ENCODE measurements around the gene ZNF618. TPM values are rescaled to one million over a fixed set of nuclear protein-coding genes. Genes with fewer than 3 reads are reported as not detected.

ZNF618 gene
- polyA plus RNA-seq, 3 donors from 2014 or later: 1.4 to 4.1 (median 3.9) TPM

- Mint-ChIP-seq H3K4me3 (no peak overlapping the region), H3K27me3 (ENCODE audit: low read depth in 3 of 3) (peaks cover 0 to 2% (median 2%) of the 10 kb centered on the region in 3 donors), H3K27ac (no peak overlapping the region), H3K4me1 (no peaks in the 10 kb centered on the region), H3K36me3 (peaks cover 4 to 29% (median 11%) of the 10 kb centered on the region in 3 donors), H3K9me3 (no peaks in the 10 kb centered on the region)
- DNase-seq: no peak
These were observed 155.0 kb downstream of the ZNF618 start for GRCh38 chr9:114031037-114031630.

GRCh38 chr9:114031948-114032840 is 156.1 kb downstream of the ZNF618 start:
- no peak overlapping the region for H3K27ac Mint-ChIP-seq
- peaks cover 0 to 4% (median 2%) of the 10 kb centered on the region in 3 donors for H3K27me3 Mint-ChIP-seq (ENCODE audit: low read depth in 3 of 3)
- DNase-seq: no peak
- no peak overlapping the region for H3K4me3 Mint-ChIP-seq
- H3K36me3 Mint-ChIP-seq: peaks cover 4 to 39% (median 20%) of the 10 kb centered on the region in 3 donors
- no peaks in the 10 kb centered on the region for H3K9me3 Mint-ChIP-seq
- H3K4me1 Mint-ChIP-seq: no peaks in the 10 kb centered on the region

GRCh38 chr9:114033397-114034103 is 157.4 kb downstream of the ZNF618 start:
- no peak for DNase-seq
- H3K27ac Mint-ChIP-seq: no peak overlapping the region

GRCh38 chr9:114034196-114034595 is 158.1 kb downstream of the ZNF618 start:
- no peak for DNase-seq
- no peak overlapping the region for H3K27ac Mint-ChIP-seq
- H3K4me1 Mint-ChIP-seq: no peaks in the 10 kb centered on the region
- H3K9me3 Mint-ChIP-seq: no peaks in the 10 kb centered on the region
- H3K27me3 Mint-ChIP-seq (ENCODE audit: low read depth in 3 of 3): peaks cover 0 to 4% (median 4%) of the 10 kb centered on the region in 3 donors
- H3K36me3 Mint-ChIP-seq: peaks cover 4 to 53% (median 19%) of the 10 kb centered on the region in 3 donors
- no peak overlapping the region for H3K4me3 Mint-ChIP-seq

More at GRCh38 chr9:114033397-114034103, 157.4 kb downstream of the ZNF618 start:
- peaks cover 4 to 50% (median 20%) of the 10 kb centered on the region in 3 donors for H3K36me3 Mint-ChIP-seq
- no peaks in the 10 kb centered on the region for H3K9me3 Mint-ChIP-seq
- H3K4me3 Mint-ChIP-seq: no peak overlapping the region
- peaks cover 0 to 4% (median 4%) of the 10 kb centered on the region in 3 donors for H3K27me3 Mint-ChIP-seq (ENCODE audit: low read depth in 3 of 3)
- H3K4me1 Mint-ChIP-seq: no peaks in the 10 kb centered on the region

GRCh38 chr9:114034661-114035062 is 158.6 kb downstream of the ZNF618 start:
- peaks cover 4 to 50% (median 15%) of the 10 kb centered on the region in 3 donors for H3K36me3 Mint-ChIP-seq
- H3K9me3 Mint-ChIP-seq: no peaks in the 10 kb centered on the region
- no peak overlapping the region for H3K4me3 Mint-ChIP-seq
- peaks cover 0 to 4% (median 4%) of the 10 kb centered on the region in 3 donors for H3K27me3 Mint-ChIP-seq (ENCODE audit: low read depth in 3 of 3)
- DNase-seq: no peak
- H3K4me1 Mint-ChIP-seq: no peaks in the 10 kb centered on the region
- H3K27ac Mint-ChIP-seq: no peak overlapping the region

GRCh38 chr9:114035221-114035844 is 159.2 kb downstream of the ZNF618 start:
- peak overlapping the region in 1 of 6 donors; percentile 53 for H3K27ac Mint-ChIP-seq

GRCh38 chr9:114035845-114036801 is 160.0 kb downstream of the ZNF618 start:
- DNase-seq: no peak
- no peak overlapping the region for H3K4me3 Mint-ChIP-seq
- peaks cover 0 to 4% (median 2%) of the 10 kb centered on the region in 3 donors for H3K27me3 Mint-ChIP-seq (ENCODE audit: low read depth in 3 of 3)
- no peaks in the 10 kb centered on the region for H3K9me3 Mint-ChIP-seq
- H3K4me1 Mint-ChIP-seq: no peaks in the 10 kb centered on the region
- no peak overlapping the region for H3K27ac Mint-ChIP-seq
- peaks cover 4 to 47% (median 14%) of the 10 kb centered on the region in 3 donors for H3K36me3 Mint-ChIP-seq

More at GRCh38 chr9:114035221-114035844, 159.2 kb downstream of the ZNF618 start:
- Mint-ChIP-seq H3K4me1 (no peaks in the 10 kb centered on the region), H3K9me3 (no peaks in the 10 kb centered on the region), H3K36me3 (peaks cover 4 to 50% (median 14%) of the 10 kb centered on the region in 3 donors), H3K4me3 (no peak overlapping the region), H3K27me3 (ENCODE audit: low read depth in 3 of 3) (peaks cover 0 to 4% (median 4%) of the 10 kb centered on the region in 3 donors)
- DNase-seq: no peak

GRCh38 chr9:114037249-114037648 is 161.1 kb downstream of the ZNF618 start:
- Mint-ChIP-seq H3K36me3 (peaks cover 4 to 47% (median 19%) of the 10 kb centered on the region in 3 donors), H3K27ac (no peak overlapping the region), H3K4me3 (no peak overlapping the region), H3K4me1 (no peaks in the 10 kb centered on the region), H3K27me3 (ENCODE audit: low read depth in 3 of 3) (peaks cover 0 to 4% (median 2%) of the 10 kb centered on the region in 3 donors), H3K9me3 (no peaks in the 10 kb centered on the region)
- DNase-seq: no peak

GRCh38 chr9:114037961-114038723 is 162.0 kb downstream of the ZNF618 start:
- DNase-seq: no peak
- H3K36me3 Mint-ChIP-seq: peaks cover 4 to 47% (median 19%) of the 10 kb centered on the region in 3 donors
- no peaks in the 10 kb centered on the region for H3K4me1 Mint-ChIP-seq
- H3K27ac Mint-ChIP-seq: no peak overlapping the region
- H3K9me3 Mint-ChIP-seq: no peaks in the 10 kb centered on the region
- peaks cover 0 to 2% (median 2%) of the 10 kb centered on the region in 3 donors for H3K27me3 Mint-ChIP-seq (ENCODE audit: low read depth in 3 of 3)
- no peak overlapping the region for H3K4me3 Mint-ChIP-seq

GRCh38 chr9:114038724-114039313 is 162.7 kb downstream of the ZNF618 start:
- no peak for DNase-seq
- Mint-ChIP-seq H3K36me3 (peaks cover 4 to 47% (median 19%) of the 10 kb centered on the region in 3 donors), H3K27ac (no peak overlapping the region), H3K9me3 (no peaks in the 10 kb centered on the region), H3K27me3 (ENCODE audit: low read depth in 3 of 3) (peaks cover 0 to 2% (median 2%) of the 10 kb centered on the region in 3 donors), H3K4me1 (no peaks in the 10 kb centered on the region), H3K4me3 (no peak overlapping the region)

- no peak for DNase-seq
- Mint-ChIP-seq H3K4me1 (no peaks in the 10 kb centered on the region), H3K9me3 (no peaks in the 10 kb centered on the region), H3K27me3 (ENCODE audit: low read depth in 3 of 3) (peaks cover 0 to 2% (median 2%) of the 10 kb centered on the region in 3 donors), H3K36me3 (peaks cover 4 to 43% (median 19%) of the 10 kb centered on the region in 3 donors), H3K4me3 (no peak overlapping the region), H3K27ac (no peak overlapping the region)
These were observed 163.4 kb downstream of the ZNF618 start for GRCh38 chr9:114039484-114039883.

All from immature natural killer cell (primary cell).